NK-92 (cell line): ENCODE data around the gene HMGCS2.
"Not testable (repeated sequence)": the region's sequence is repeated elsewhere in the genome, so short reads cannot be mapped to it uniquely, and the experiment has no call there.

ENCODE experiments used
- DNase-seq: peaks from one replicate; lab custom pipeline; 2025; ENCODE audit not compliant: unreplicated experiment; lab: John Stamatoyannopoulos, UW

The HMGCS2 gene

GRCh38 chr1:119732465-119733168, 36.1 kb downstream of the HMGCS2 start:
- DNase-seq: no peak

- DNase-seq: no peak
These were observed 36.8 kb downstream of the HMGCS2 start for GRCh38 chr1:119731741-119732430.

- no peak for DNase-seq
These were observed 37.6 kb downstream of the HMGCS2 start for GRCh38 chr1:119731060-119731459.

- no peak for DNase-seq
These were observed 39.7 kb downstream of the HMGCS2 start for GRCh38 chr1:119729044-119729443.

GRCh38 chr1:119727991-119728390, 40.7 kb downstream of the HMGCS2 start:
- no peak for DNase-seq

GRCh38 chr1:119725626-119726025, 43.1 kb downstream of the HMGCS2 start:
- DNase-seq: no peak

GRCh38 chr1:119724611-119725218, 44.0 kb downstream of the HMGCS2 start:
- no peak for DNase-seq

- DNase-seq: no peak
These were observed 46.8 kb downstream of the HMGCS2 start for GRCh38 chr1:119721896-119722295.

GRCh38 chr1:119720866-119721440, 47.8 kb downstream of the HMGCS2 start:
- no peak for DNase-seq

- no peak for DNase-seq
These were observed 49.7 kb downstream of the HMGCS2 start for GRCh38 chr1:119718972-119719371.

GRCh38 chr1:119718409-119718808, 50.3 kb downstream of the HMGCS2 start:
- DNase-seq: no peak

GRCh38 chr1:119715542-119715941, 53.2 kb downstream of the HMGCS2 start:
- DNase-seq: no peak

GRCh38 chr1:119714583-119714982, 54.1 kb downstream of the HMGCS2 start:
- DNase-seq: no peak

GRCh38 chr1:119713749-119714456, 54.8 kb downstream of the HMGCS2 start:
- no peak for DNase-seq

GRCh38 chr1:119713039-119713748, 55.5 kb downstream of the HMGCS2 start:
- no peak for DNase-seq

- DNase-seq: no peak
These were observed 56.2 kb downstream of the HMGCS2 start for GRCh38 chr1:119712342-119713038.

GRCh38 chr1:119711804-119712341, 56.8 kb downstream of the HMGCS2 start, which contains the start of gene PHGDH:
PHGDH (plus strand) TSS chr1:119711934; CDS start chr1:119712023, 89 bp downstream.
- DNase-seq: no peak

GRCh38 chr1:119711356-119711803, 57.3 kb downstream of the HMGCS2 start:
- DNase-seq: not testable (repeated sequence)

- DNase-seq: not testable (repeated sequence)
These were observed 62.1 kb downstream of the HMGCS2 start for GRCh38 chr1:119706599-119706998.
